Caki2 (cell line): ENCODE results near the gene NRL. TPM values are rescaled to one million over a fixed set of nuclear protein-coding genes. Genes with fewer than 3 reads are reported as not detected.

Experiments
- total RNA-seq: library from RNA; depleted of rRNA; stranded (reverse); fragments of >200 nt; shearing (Covaris generic); gene quantifications from 2 replicates; pipeline ENCODE4 v1.2.3, GENCODE V29; 2014; ENCODE audit warnings: low replicate concordance; rRNA removed

NRL gene
- total RNA-seq, 1 experiment from 2014 or later: 1.8 TPM

Other genes starting within 250 kb of the NRL start
- 50.0 and 62.4 TPM in 2 replicates for gene DHRS4, start 161.2 kb downstream of the NRL start, total RNA-seq
- gene DHRS4L2, start 126.0 kb downstream of the NRL start, total RNA-seq: 15.3 and 32.1 TPM in 2 replicates
- gene CARMIL3, start 62.9 kb downstream of the NRL start, total RNA-seq: 0.26 TPM in 1 of 2 replicates, not detected in the other
- gene CPNE6, start 43.4 kb downstream of the NRL start, total RNA-seq: 0.07 TPM in 1 of 2 replicates, not detected in the other
- 19.5 and 54.7 TPM in 2 replicates for gene PCK2, start 20.6 kb downstream of the NRL start, total RNA-seq
- gene DCAF11, start 172 bp downstream of the NRL start, total RNA-seq: 47.4 and 117 TPM in 2 replicates
- not detected in 2 replicates for gene FITM1, start 15.7 kb upstream of the NRL start, total RNA-seq
- gene PSME1, start 21.2 kb upstream of the NRL start, total RNA-seq: 77.8 and 123 TPM in 2 replicates
- 12.8 and 23.0 TPM in 2 replicates for gene EMC9, start 26.6 kb upstream of the NRL start, total RNA-seq
- 191 and 202 TPM in 2 replicates for gene PSME2, start 31.7 kb upstream of the NRL start, total RNA-seq
- 46.1 and 48.9 TPM in 2 replicates for gene RNF31, start 32.5 kb upstream of the NRL start, total RNA-seq
- gene IRF9, start 46.3 kb upstream of the NRL start, total RNA-seq: 29.9 and 36.1 TPM in 2 replicates
- not detected in 2 replicates for gene REC8, start 57.1 kb upstream of the NRL start, total RNA-seq
- gene IPO4, start 73.9 kb upstream of the NRL start, total RNA-seq: 25.7 and 32.7 TPM in 2 replicates
- 50.9 and 57.1 TPM in 2 replicates for gene TM9SF1, start 80.5 kb upstream of the NRL start, total RNA-seq
- not detected in 2 replicates for gene TSSK4, start 90.7 kb upstream of the NRL start, total RNA-seq
- gene CHMP4A, start 98.5 kb upstream of the NRL start, total RNA-seq: 23.3 and 52.2 TPM in 2 replicates
- 19.8 and 23.5 TPM in 2 replicates for gene MDP1, start 101.1 kb upstream of the NRL start, total RNA-seq
- gene NEDD8, start 117.4 kb upstream of the NRL start, total RNA-seq: 129 and 160 TPM in 2 replicates
- 57.8 and 93.4 TPM in 2 replicates for gene GMPR2, start 118.0 kb upstream of the NRL start, total RNA-seq
- gene TINF2, start 127.7 kb upstream of the NRL start, total RNA-seq: 27.7 and 38.3 TPM in 2 replicates
- 0.44 TPM in 1 of 2 replicates, not detected in the other for gene TGM1, start 148.2 kb upstream of the NRL start, total RNA-seq
- 10.3 and 12.9 TPM in 2 replicates for gene RABGGTA, start 156.6 kb upstream of the NRL start, total RNA-seq
- gene DHRS1, start 184.8 kb upstream of the NRL start, total RNA-seq: 5.3 and 9.2 TPM in 2 replicates
- 8.8 and 13.8 TPM in 2 replicates for gene NOP9, start 184.9 kb upstream of the NRL start, total RNA-seq
- 1.0 and 6.8 TPM in 2 replicates for gene CIDEB, start 193.0 kb upstream of the NRL start, total RNA-seq
- 0.98 TPM in 1 of 2 replicates, not detected in the other for gene LTB4R2, start 195.2 kb upstream of the NRL start, total RNA-seq
- 0.12 and 2.7 TPM in 2 replicates for gene LTB4R, start 196.6 kb upstream of the NRL start, total RNA-seq
- gene ADCY4, start 220.1 kb upstream of the NRL start, total RNA-seq: not detected in 2 replicates
- gene RIPK3, start 225.0 kb upstream of the NRL start, total RNA-seq: not detected in 2 replicates